HepG2 (cell line): ENCODE results near the gene FUT3. TPM values are rescaled to one million over a fixed set of nuclear protein-coding genes. Genes with fewer than 3 reads are reported as not detected.

ENCODE experiments used
- ARID5B ChIP-seq: IDR thresholded peaks from 2 replicates; pipeline ENCODE4 v1.4.0; 2020; ENCODE audit warnings: mild to moderate bottlenecking, missing genetic modification reagents
- DNMT3B ChIP-seq: conservative IDR thresholded peaks from 2 replicates; pipeline ENCODE4 v1.6.1; 2016; ENCODE audit warnings: missing biosample characterization, control low read depth
- FIP1L1 ChIP-seq: fragments of 200-400 bp; formaldehyde crosslinking; IDR thresholded peaks from 2 replicates; pipeline ENCODE4 v1.6.1; 2018; ENCODE audit warnings: low read depth, mild to moderate bottlenecking, low read length, moderate library complexity, borderline replicate concordance; ENCODE audit not compliant: insufficient read depth
- KLF11 ChIP-seq: IDR thresholded peaks from 2 replicates; pipeline ENCODE4 v1.6.1; 2016; ENCODE audit warnings: missing compliant biosample characterization
- MEF2D ChIP-seq: sonication (generic); formaldehyde crosslinking; IDR thresholded peaks from 2 replicates; pipeline ENCODE4 v1.5.1; 2020; ENCODE audit warnings: mild to moderate bottlenecking, missing genetic modification reagents
- MTA1 ChIP-seq: sonication (generic); formaldehyde crosslinking; IDR thresholded peaks from 2 replicates; pipeline ENCODE4 v1.4.0; 2020; ENCODE audit warnings: missing genetic modification reagents, mild to moderate bottlenecking, borderline replicate concordance
- NCOA1 ChIP-seq: sonication (generic); formaldehyde crosslinking; IDR thresholded peaks from 2 replicates; pipeline ENCODE4 v1.9.0; 2021; ENCODE audit warnings: missing genetic modification reagents
- PBX2 ChIP-seq: IDR thresholded peaks from 2 replicates; pipeline ENCODE4 v1.6.1; 2016; ENCODE audit warnings: control low read depth
- RARG ChIP-seq: sonication (generic); formaldehyde crosslinking; IDR thresholded peaks from 2 replicates; pipeline ENCODE4 v1.4.0; 2020; ENCODE audit warnings: low read depth, mild to moderate bottlenecking, missing genetic modification reagents
- RFX5 ChIP-seq: IDR thresholded peaks from 2 replicates; pipeline ENCODE4 v1.6.1; 2011; ENCODE audit warnings: low read depth, low read length, improper control_type of control experiment
- SIN3A ChIP-seq: IDR thresholded peaks from 2 replicates; pipeline ENCODE4 v1.6.1; 2011; ENCODE audit warnings: low read depth, mild to moderate bottlenecking, control low read depth, low read length, borderline replicate concordance
- SRSF1 ChIP-seq: fragments of 200-400 bp; formaldehyde crosslinking; optimal IDR thresholded peaks from 2 replicates; pipeline ENCODE3; 2017; ENCODE audit warnings: mild to moderate bottlenecking, low read depth, low read length, moderate library complexity
- ZFX ChIP-seq: sonication (generic); formaldehyde crosslinking; IDR thresholded peaks from 2 replicates; pipeline ENCODE4 v1.4.0; 2020; ENCODE audit warnings: mild to moderate bottlenecking, low read depth, missing genetic modification reagents, moderate library complexity
- ZNF253 ChIP-seq: sonication (generic); formaldehyde crosslinking; IDR thresholded peaks from 2 replicates; pipeline ENCODE4 v1.8.0; 2022; ENCODE audit warnings: mild to moderate bottlenecking, missing genetic modification reagents, borderline replicate concordance
- ZNF550 ChIP-seq: sonication (generic); formaldehyde crosslinking; IDR thresholded peaks from 2 replicates; pipeline ENCODE4 v1.4.0; 2020; ENCODE audit warnings: mild to moderate bottlenecking, missing genetic modification reagents, borderline replicate concordance
- ZNF646 ChIP-seq: sonication (generic); formaldehyde crosslinking; IDR thresholded peaks from 2 replicates; pipeline ENCODE4 v1.9.0; 2021; ENCODE audit warnings: mild to moderate bottlenecking, missing genetic modification reagents
- polyA plus RNA-seq, 8 experiments: library from polyadenylated mRNA; depleted of rRNA in 3 of 8; stranded (reverse) in 7 of 8; unstranded in 1 of 8; fragments of >200 nt; fragmentation: Illumina TruSeq in 4 of 8; extraction: Trizol in 4 of 8; gene quantifications; 2 replicates each; pipeline versions ENCODE4 v1.2.1 to v1.2.3, GENCODE V29; 2011 to 2016; ENCODE audit warnings: low read depth in 4 of 8, missing spikeins in 1 of 8, mixed read lengths in 1 of 8; ENCODE audit not compliant: insufficient read depth in 1 of 8
- total RNA-seq, 5 experiments: library from RNA; depleted of rRNA; stranded (reverse); fragments of >200 nt; fragmentation: Illumina TruSeq; extraction: Trizol; gene quantifications; 2 replicates each; pipeline ENCODE4 v1.2.3, GENCODE V29; 2016; ENCODE audit warnings: low read depth in 1 of 5

FUT3 gene
- total and polyA plus RNA-seq, 2 of the 13 experiments (the other 11 are each of a cell fraction or from before 2014, with no cell fraction given), result 0.53 to 1.1 TPM

GRCh38 chr19:5838353-5839064, 12.7 kb downstream of the FUT3 start (continued):
- TF ChIP-seq ZNF646 (CRISPR knock-in tag), result no peak
- no peak for TF ChIP-seq ARID5B
- TF ChIP-seq FIP1L1, result no peak
- TF ChIP-seq RARG (CRISPR knock-in tag), result no peak
- TF ChIP-seq DNMT3B, result no peak
- no peak for TF ChIP-seq ZNF253
- no peak for TF ChIP-seq MEF2D (CRISPR knock-in tag)
- 0 out of 2 replicates have a peak, but pooled peaks have one; percentile 36 for TF ChIP-seq ZNF550 (CRISPR knock-in tag)
- TF ChIP-seq RFX5, result no peak
- no peak for TF ChIP-seq PBX2 (CRISPR knock-in tag)
- peak; percentile 16; the same call in 1 of the 2 replicates for TF ChIP-seq SIN3A
- TF ChIP-seq ZFX (CRISPR knock-in tag), result peak; percentile 87
- no peak for TF ChIP-seq KLF11 (CRISPR knock-in tag)
- peak; percentile 79 for TF ChIP-seq MTA1
- TF ChIP-seq SRSF1, result peak; percentile 72
- no peak for TF ChIP-seq NCOA1 (CRISPR knock-in tag)
